ENCODE measurements around the gene KCTD18.

KCTD18 gene

DNA sequence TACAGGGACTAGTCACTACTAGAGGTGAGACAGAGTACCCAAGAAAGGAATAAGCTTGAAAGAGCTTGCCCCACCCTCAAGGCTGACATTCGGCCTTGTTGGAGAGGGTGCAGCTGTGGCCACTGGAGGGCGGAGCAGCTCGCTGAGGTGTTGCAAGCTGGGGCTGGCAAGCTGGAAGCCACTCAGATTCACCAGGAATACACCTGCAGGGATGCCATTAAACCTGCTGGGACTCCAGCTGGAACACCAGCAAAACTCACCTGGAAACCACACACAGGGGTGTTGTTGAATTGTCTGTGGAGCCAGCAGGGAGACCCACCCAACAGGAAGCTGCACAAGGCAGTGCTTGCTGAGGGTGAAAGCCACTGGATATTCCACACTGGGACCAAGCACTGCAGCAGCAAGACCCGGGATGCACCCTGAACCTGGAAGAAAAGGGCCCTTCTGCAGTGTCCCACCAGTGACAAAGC lies 26.1 kb downstream of the KCTD18 start:
- TF ChIP-seq, protein P1, sequence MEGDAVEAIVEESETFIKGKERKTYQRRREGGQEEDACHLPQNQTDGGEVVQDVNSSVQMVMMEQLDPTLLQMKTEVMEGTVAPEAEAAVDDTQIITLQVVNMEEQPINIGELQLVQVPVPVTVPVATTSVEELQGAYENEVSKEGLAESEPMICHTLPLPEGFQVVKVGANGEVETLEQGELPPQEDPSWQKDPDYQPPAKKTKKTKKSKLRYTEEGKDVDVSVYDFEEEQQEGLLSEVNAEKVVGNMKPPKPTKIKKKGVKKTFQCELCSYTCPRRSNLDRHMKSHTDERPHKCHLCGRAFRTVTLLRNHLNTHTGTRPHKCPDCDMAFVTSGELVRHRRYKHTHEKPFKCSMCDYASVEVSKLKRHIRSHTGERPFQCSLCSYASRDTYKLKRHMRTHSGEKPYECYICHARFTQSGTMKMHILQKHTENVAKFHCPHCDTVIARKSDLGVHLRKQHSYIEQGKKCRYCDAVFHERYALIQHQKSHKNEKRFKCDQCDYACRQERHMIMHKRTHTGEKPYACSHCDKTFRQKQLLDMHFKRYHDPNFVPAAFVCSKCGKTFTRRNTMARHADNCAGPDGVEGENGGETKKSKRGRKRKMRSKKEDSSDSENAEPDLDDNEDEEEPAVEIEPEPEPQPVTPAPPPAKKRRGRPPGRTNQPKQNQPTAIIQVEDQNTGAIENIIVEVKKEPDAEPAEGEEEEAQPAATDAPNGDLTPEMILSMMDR (conservative IDR thresholded peaks at IDR 0.05; ENCODE audit: low read depth): peak; percentile 63
- ChIA-PET POLR2A (ENCODE audit: low non-redundant PET) (interaction anchor here (0.5 kb wide), 1 partner anchor 533 kb away, joined by 3 read pairs; no protein-coding TSS in a partner anchor), CTCF (interaction anchor here (0.5 to 1.6 kb wide), 11 partner anchors 10 to 510 kb away, joined by 3 to 12 read pairs (median 5); no protein-coding TSS in a partner anchor)
- DNase-seq (ENCODE audit: low spot score): peak; percentile 53
- no peak overlapping the region for H3K27ac ChIP-seq

- TF ChIP-seq, protein P1 (conservative IDR thresholded peaks at IDR 0.05; ENCODE audit: low read depth): no peak
- no peak overlapping the region for H3K27ac ChIP-seq
- no peak for DNase-seq (ENCODE audit: low spot score)
- ChIA-PET POLR2A (ENCODE audit: low non-redundant PET) (no interaction called here), CTCF (interaction anchor here (0.7 to 1.4 kb wide), 5 partner anchors 119 to 509 kb away, joined by 3 read pairs; no protein-coding TSS in a partner anchor)
Observed at GRCh38 chr2:200482194-200482593, 27.7 kb downstream of the KCTD18 start.

GRCh38 chr2:200479692-200480265 lies 30.1 kb downstream of the KCTD18 start:
- peak; percentile 72 for DNase-seq (ENCODE audit: low spot score)
- TF ChIP-seq, protein P1 (conservative IDR thresholded peaks at IDR 0.05; ENCODE audit: low read depth): no peak
- H3K27ac ChIP-seq: peak overlapping the region; percentile 37; the same call in 1 of the 2 replicates
- ChIA-PET POLR2A (ENCODE audit: low non-redundant PET) (no interaction called here), CTCF (no interaction called here)

GRCh38 chr2:200477667-200478131 lies 32.2 kb downstream of the KCTD18 start:
- TF ChIP-seq, protein P1 (conservative IDR thresholded peaks at IDR 0.05; ENCODE audit: low read depth): no peak
- POLR2A ChIA-PET (ENCODE audit: low non-redundant PET): no interaction called here
- no peak overlapping the region for H3K27ac ChIP-seq
- no peak for DNase-seq (ENCODE audit: low spot score)
- CTCF ChIA-PET: no interaction called here

GRCh38 chr2:200476836-200477235 lies 33.0 kb downstream of the KCTD18 start:
- CTCF ChIA-PET: interaction anchor here (0.6 kb wide), 1 partner anchor 234 kb away, joined by 4 read pairs; no protein-coding TSS in a partner anchor
- POLR2A ChIA-PET (ENCODE audit: low non-redundant PET): no interaction called here
- no peak for DNase-seq (ENCODE audit: low spot score)
- H3K27ac ChIP-seq: no peak overlapping the region
- TF ChIP-seq, protein P1 (conservative IDR thresholded peaks at IDR 0.05; ENCODE audit: low read depth): no peak

GRCh38 chr2:200475795-200476194 lies 34.1 kb downstream of the KCTD18 start:
- TF ChIP-seq, protein P1 (conservative IDR thresholded peaks at IDR 0.05; ENCODE audit: low read depth): no peak
- ChIA-PET POLR2A (ENCODE audit: low non-redundant PET) (no interaction called here), CTCF (interaction anchor here (0.6 to 0.7 kb wide), 2 partner anchors 734 to 771 kb away, joined by 3 read pairs; no protein-coding TSS in a partner anchor)
- H3K27ac ChIP-seq: no peak overlapping the region
- DNase-seq (ENCODE audit: low spot score): no peak
